Kidney (tissue), 14 donors: ENCODE data around the gene AKAP11. TPM values are rescaled to one million over a fixed set of nuclear protein-coding genes. Genes with fewer than 3 reads are reported as not detected.

Experiments used
- DNase-seq, 5 donors: peaks; one replicate each; pipeline ENCODE4 v3.0.0-alpha.2; 2013 to 2020
- FAIRE-seq: peaks from 2 replicates; lab custom pipeline; 2012; peaks lifted over from hg19 to GRCh38; lab: Jason Lieb, UNC
- H3K27ac ChIP-seq, 2 donors: one replicate each; pipeline ENCODE4 v1.7.0; 2013; ENCODE audit warnings: low read depth in 2 of 2, low read length in 2 of 2, inconsistent platforms in 1 of 2
- H3K27me3 ChIP-seq: one replicate; pipeline ENCODE4 v1.7.1; 2013; ENCODE audit warnings: low read length, inconsistent platforms; ENCODE audit not compliant: control insufficient read depth, insufficient read depth
- H3K36me3 ChIP-seq, 3 donors: one replicate each; pipeline versions ENCODE4 v1.7.0 to v1.7.1; 2013; ENCODE audit warnings: low read length in 3 of 3, control low read depth in 1 of 3, inconsistent platforms in 1 of 3; ENCODE audit not compliant: insufficient read depth in 3 of 3, control insufficient read depth in 2 of 3
- H3K4me1 ChIP-seq, 3 donors: one replicate each; pipeline versions ENCODE4 v1.7.0 to v1.7.1; 2013; ENCODE audit warnings: low read length in 3 of 3, inconsistent platforms in 1 of 3, low read depth in 1 of 3; ENCODE audit not compliant: control insufficient read depth in 2 of 3, insufficient read depth in 2 of 3
- H3K4me3 ChIP-seq, 3 donors: one replicate each; pipeline versions ENCODE4 v1.7.0 to v1.8.1; 2013; ENCODE audit warnings: low read length in 3 of 3, control low read depth in 1 of 3, inconsistent platforms in 1 of 3
- H3K9ac ChIP-seq, 3 donors: one replicate each; pipeline versions ENCODE4 v1.7.0 to v1.7.1; 2013; ENCODE audit warnings: low read length in 3 of 3, control low read depth in 1 of 3, inconsistent platforms in 1 of 3
- H3K9me3 ChIP-seq, 3 donors: one replicate each; pipeline versions ENCODE4 v1.7.0 to v1.7.1; 2013; ENCODE audit warnings: low read length in 3 of 3, control low read depth in 1 of 3, inconsistent platforms in 1 of 3; ENCODE audit not compliant: control insufficient read depth in 2 of 3, insufficient read depth in 1 of 3
- CTCF ChIP-seq: IDR thresholded peaks from 3 replicates; pipeline ENCODE4 v1.5.1; 2012; ENCODE audit warnings: mild to moderate bottlenecking, moderate library complexity, borderline replicate concordance; ENCODE audit not compliant: insufficient read depth; ENCODE audit errors: extremely low read depth
- intact Hi-C: fragments of 100-400 bp; cut with DNase I; formaldehyde crosslinking; loops from one replicate; pipeline ENCODE4 v1.11.1; 2022
- polyA plus RNA-seq: library from polyadenylated mRNA; stranded (reverse); fragments of 350-450 nt; fragmentation: Illumina TruSeq; extraction: RNeasy Lipid Tissue Mini Kit (QIAGEN cat#74804); gene quantifications from one replicate; pipeline ENCODE4 v1.2.3, GENCODE V29; 2014; ENCODE audit warnings: low read depth, low replicate concordance; ENCODE audit not compliant: insufficient read depth
- total RNA-seq: library from RNA; stranded (reverse); fragmentation: NEBNext Ultra II Directional; extraction: Animal tissue kit (Norgen Biotek cat#: 25700); gene quantifications from one replicate; pipeline ENCODE4 v1.2.1, GENCODE V29; 2021
- donor health status: control.
- donor health status: control.
- donor health status: control.
- donor health status: control.
- donor health status: control.
- donor health status: DM: yes; HTN: yes; CAD: no.
- donor health status: Normal renal cell carcinoma (clear cell type).

AKAP11 gene
- total and polyA plus RNA-seq, 2 donors from 2014 or later = 4.9 to 35.2 TPM

- TF ChIP-seq CTCF = no peak
- no peak overlapping the region for H3K4me3 ChIP-seq
- no peaks in the 10 kb centered on the region for H3K27me3 ChIP-seq
- FAIRE-seq (no peak), DNase-seq (no peak)
- no peaks in the 10 kb centered on the region for H3K36me3 ChIP-seq
- no peak overlapping the region for H3K27ac ChIP-seq
- intact Hi-C loops = no loop called here
- H3K9me3 ChIP-seq = no peaks in the 10 kb centered on the region
- no peaks in the 10 kb centered on the region for H3K4me1 ChIP-seq
- no peak overlapping the region for H3K9ac ChIP-seq
These were observed 92.1 kb downstream of the AKAP11 start for GRCh38 chr13:42363941-42364612.

- intact Hi-C loops = no loop called here
- Histone ChIP-seq H3K36me3 (no peaks in the 10 kb centered on the region), H3K27me3 (no peaks in the 10 kb centered on the region), H3K27ac (no peak overlapping the region), H3K4me3 (no peak overlapping the region), H3K9me3 (no peaks in the 10 kb centered on the region), H3K9ac (no peak overlapping the region), H3K4me1 (no peaks in the 10 kb centered on the region)
- no peak for DNase-seq
- TF ChIP-seq CTCF = no peak
- no peak for FAIRE-seq
These were observed 92.7 kb downstream of the AKAP11 start for GRCh38 chr13:42364613-42365000.

GRCh38 chr13:42367831-42368230 is 95.9 kb downstream of the AKAP11 start:
- no peaks in the 10 kb centered on the region for H3K27me3 ChIP-seq
- no peak overlapping the region for H3K9ac ChIP-seq
- no peak for TF ChIP-seq CTCF
- H3K27ac ChIP-seq = no peak overlapping the region
- H3K4me3 ChIP-seq = no peak overlapping the region
- no peaks in the 10 kb centered on the region for H3K9me3 ChIP-seq
- intact Hi-C loops = no loop called here
- no peaks in the 10 kb centered on the region for H3K4me1 ChIP-seq
- DNase-seq (no peak), FAIRE-seq (no peak)
- no peaks in the 10 kb centered on the region for H3K36me3 ChIP-seq
